Activated CD4-positive, alpha-beta T cell treated with anti-CD3 and anti-CD28 coated beads, Interleukin-10, Interleukin-2, amounts not matched to agents 100 ng/mL and 50 ng/mL, durations not matched to agents 16 hours and 8 hours (primary cell): ENCODE results near the gene TSPAN19.
"Not testable (repeated sequence)": the region's sequence is repeated elsewhere in the genome, so short reads cannot be mapped to it uniquely, and the experiment has no call there.

Experiments
- DNase-seq: peaks from one replicate; pipeline ENCODE4 v3.0.0-alpha.2; 2020

TSPAN19 gene

DNA sequence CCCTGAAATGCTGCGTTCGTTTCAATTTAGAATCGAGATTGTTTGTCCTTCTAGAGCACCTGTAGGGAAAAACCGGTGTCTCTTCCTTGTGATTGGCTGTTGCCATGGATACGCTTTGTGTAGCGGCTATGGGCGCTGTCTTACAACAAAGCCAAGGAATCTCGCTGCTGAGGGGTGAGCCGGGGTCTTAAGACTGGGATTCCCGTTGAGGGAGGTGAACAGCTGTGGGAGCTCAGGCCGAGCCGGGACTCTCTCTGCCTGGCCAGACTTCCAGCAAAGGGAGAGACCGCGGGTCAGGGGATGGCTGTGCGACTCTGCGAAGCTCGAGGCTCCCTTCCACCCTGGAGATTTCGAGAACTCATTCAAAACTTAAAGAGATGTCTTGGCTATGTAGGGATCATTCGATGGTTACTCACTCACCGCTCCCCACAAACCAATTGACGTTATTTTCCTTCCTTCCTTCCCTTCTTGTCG lies at the start of gene TSPAN19, which contains the start of gene LRRIQ1:
TSPAN19 (minus strand) TSS at position 44 of the 474 bp plus-strand sequence. CDS start 6,331 bp downstream, outside the sequence.
LRRIQ1 (plus strand) TSS at position 118 of the 474 bp plus-strand sequence. CDS start 1,826 bp downstream, outside the sequence.
- peak; percentile 67 for DNase-seq

DNA sequence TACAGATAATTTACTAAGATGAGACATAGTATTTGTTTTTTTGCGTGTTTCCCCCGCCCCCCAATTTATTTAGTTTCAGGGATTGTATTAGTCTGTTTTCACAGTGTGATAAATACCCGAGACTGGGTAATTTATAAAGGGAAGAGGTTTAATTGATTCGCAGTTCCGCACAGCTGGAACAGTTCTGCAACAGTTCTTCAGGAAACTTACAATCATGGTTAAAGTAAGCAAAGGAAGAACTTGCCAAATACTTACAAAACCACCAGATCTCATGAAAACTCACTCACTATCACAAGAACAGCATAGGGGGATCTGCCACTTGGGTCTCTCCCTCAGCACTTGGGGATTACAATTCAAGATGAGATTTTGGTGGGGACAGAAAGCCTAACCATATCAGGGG lies 49.0 kb upstream of the TSPAN19 start:
- no peak for DNase-seq

DNA sequence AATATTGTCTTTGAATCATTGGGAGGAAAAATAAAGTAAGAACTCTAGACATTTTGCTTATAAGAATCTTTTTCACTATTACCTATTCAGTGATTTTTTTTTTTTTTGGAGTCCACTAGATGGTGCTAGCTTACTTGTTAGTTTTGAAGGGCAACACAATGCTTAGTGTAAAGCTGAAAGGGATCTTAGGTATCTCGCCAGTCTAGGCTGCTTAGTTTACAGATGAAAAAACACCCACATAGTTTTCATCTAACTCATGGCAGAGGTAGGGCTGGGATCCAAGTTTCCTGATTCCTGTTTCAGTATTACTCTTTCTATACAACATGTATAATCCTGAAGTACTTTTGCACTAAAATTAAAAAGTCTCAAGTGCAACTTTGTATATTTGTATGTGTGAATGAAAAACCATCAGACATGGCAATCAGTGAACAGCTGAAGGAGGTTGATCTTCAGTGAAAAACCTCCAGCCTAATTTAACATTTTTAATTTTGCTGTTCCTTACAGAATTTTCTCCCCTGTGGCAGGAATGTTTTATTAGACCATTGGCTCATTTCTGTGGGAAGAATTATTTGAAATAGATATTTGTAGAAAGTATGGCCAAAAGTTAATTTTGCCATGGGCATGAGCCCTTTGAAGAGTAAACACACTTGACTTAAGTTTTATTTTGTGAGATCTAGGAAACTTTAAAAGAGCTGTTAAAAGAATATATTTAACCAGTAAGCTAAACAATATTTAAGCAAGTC lies 40.8 kb upstream of the TSPAN19 start:
- DNase-seq, result peak; percentile 11

- no peak for DNase-seq
These were observed 36.7 kb upstream of the TSPAN19 start for GRCh38 chr12:85072826-85073225.

GRCh38 chr12:85065837-85066482 lies 29.9 kb upstream of the TSPAN19 start:
- no peak for DNase-seq

DNA sequence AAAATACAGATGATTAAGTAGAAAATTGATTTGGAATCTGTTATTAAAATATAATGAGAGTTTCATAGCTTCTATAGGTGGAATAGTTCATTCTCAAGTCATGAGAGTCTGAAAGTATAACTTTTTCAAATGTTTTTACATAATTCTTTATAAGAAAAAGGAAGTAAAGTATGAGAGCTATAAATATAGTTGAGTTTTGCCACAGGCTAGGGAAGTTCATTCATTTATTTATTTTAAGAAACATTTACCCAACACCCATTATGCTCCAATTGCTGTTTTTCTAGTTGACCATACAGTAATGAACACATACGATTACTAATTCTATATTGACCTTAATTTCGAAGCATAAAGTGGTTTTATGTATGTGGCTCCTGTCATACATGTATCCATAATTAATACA lies 24.8 kb upstream of the TSPAN19 start:
- no peak for DNase-seq

GRCh38 chr12:85059594-85059993 lies 23.5 kb upstream of the TSPAN19 start:
- no peak for DNase-seq

- no peak for DNase-seq
These were observed 22.3 kb upstream of the TSPAN19 start for GRCh38 chr12:85058339-85058738.

DNA sequence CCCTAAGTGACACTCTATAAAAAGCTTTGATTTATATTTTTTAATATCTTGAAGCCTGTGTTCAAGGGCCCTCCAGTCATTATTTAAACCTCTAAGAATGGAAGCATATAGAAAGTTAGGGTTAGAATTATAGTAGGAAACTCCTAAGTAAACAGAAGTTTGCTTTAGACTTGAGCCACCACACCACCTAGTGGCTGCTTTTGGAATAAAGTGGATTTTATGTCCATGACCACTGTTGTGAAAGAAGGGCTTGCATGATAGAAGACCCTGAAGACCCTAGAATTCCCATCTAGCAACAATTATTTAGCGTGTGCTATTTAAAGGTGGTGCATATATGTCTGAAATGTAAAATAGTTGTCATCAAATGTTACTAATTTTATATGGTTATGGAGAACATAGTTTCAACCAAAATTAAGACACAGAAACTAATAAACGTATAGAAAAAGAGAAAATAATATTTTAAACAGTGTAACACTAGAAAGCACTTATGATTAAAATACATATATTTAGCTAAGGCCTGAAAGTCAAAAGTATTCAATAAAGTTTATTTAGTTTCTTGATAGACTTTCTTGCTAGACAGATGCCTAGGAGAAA lies 21.4 kb upstream of the TSPAN19 start:
- DNase-seq, result peak; percentile 37

GRCh38 chr12:85043829-85044228 lies 7.8 kb upstream of the TSPAN19 start:
- DNase-seq, result no peak

GRCh38 chr12:85041395-85041794 lies 5.3 kb upstream of the TSPAN19 start:
- no peak for DNase-seq

DNA sequence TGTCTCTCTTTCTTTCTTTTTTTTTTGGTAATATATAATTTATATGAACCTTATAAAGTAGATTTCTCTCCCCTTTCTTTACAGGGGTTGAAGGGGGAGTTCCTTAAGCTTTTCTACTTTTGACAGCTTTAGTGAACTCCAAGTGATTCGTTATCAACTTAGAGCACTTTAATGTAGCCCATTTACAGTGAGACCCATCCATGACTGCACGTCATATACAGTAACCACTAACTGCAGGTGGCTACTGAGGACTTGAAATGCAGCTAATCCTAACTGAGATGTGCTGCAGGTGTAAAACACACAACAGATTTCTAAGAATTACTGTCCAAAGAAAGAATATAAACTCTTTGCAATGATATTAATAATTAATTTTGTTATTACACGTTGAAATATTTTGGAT lies 656 bp upstream of the TSPAN19 start:
- no peak for DNase-seq

DNA sequence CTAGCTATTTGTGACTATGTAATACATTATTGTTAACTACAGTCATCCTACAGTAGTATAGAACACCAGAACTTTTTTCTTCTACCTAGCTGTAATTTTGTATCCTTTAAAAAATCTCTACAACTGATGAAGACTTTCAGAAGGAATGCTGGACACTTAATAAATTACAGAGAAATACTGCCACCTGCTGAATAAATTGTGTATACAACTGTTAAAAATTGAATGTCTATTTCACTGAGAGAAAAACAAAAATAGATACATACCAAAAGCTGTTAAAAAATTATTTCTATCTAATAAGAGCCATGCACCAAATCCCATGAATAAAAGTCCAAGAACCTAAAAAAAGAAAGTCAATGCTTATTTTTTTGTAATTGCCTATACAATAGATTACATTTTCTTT lies 6.6 kb downstream of the TSPAN19 start:
- peak; percentile 14 for DNase-seq

- no peak for DNase-seq
These were observed 18.0 kb downstream of the TSPAN19 start for GRCh38 chr12:85018098-85018497.

- DNase-seq, result no peak
These were observed 18.5 kb downstream of the TSPAN19 start for GRCh38 chr12:85017618-85018017.

DNA sequence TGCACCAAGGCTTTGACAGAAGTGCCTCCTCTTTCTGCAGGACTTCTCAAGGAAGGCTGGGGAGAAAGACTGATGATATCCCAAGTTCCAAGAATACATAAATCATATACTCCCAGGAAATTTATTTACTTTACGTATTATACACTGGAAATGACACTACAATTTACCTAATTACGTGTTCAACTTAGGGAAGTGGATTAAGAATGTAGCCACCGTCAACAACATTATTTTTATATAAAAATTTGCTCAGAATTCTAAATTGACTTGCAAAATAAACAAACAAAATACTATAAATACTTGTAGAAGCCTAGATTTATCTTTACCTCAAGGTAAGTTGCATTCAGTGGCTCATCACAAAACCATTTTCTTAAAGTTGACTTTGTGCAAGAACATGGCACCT lies 18.9 kb downstream of the TSPAN19 start:
- DNase-seq, result no peak

GRCh38 chr12:85016413-85016812 lies 19.7 kb downstream of the TSPAN19 start:
- no peak for DNase-seq

DNA sequence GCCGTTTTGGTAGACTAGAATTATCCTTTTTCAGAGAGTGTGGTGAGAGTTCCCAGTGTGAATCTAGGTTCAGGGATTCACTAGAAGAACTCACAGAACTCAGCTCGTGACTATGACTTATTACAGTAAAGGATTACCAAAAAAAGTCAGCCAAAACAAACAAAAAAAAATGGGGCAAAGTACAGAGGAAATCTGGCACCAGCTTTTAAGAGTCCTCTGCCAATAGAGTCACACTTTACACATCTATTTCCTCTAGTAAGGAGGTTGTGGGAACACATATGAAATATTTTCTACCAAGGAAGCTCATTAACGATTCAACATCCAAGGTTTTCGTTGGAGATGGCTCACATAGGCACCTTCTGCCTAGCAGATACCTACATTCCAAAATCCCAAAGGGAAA lies 28.2 kb downstream of the TSPAN19 start:
- DNase-seq, result no peak

DNA sequence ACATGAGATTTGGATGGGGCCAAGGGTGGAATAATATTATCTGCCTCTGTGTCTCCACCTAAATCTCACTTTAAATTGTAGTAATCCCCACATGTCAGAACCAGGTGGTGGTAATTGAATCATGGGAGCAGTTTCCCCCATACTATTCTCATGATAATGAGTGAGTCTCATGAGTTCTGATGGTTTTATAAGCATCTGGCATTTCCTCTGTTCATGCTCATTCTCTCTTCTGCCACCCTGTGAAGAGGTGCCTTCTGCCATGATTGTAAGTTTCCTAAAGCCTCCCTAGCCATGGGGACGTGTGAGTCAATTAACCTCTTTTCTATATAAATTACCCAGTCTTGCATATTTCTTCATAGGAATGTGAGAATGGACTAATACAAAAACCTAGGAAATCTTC lies 29.9 kb downstream of the TSPAN19 start:
- no peak for DNase-seq

DNA sequence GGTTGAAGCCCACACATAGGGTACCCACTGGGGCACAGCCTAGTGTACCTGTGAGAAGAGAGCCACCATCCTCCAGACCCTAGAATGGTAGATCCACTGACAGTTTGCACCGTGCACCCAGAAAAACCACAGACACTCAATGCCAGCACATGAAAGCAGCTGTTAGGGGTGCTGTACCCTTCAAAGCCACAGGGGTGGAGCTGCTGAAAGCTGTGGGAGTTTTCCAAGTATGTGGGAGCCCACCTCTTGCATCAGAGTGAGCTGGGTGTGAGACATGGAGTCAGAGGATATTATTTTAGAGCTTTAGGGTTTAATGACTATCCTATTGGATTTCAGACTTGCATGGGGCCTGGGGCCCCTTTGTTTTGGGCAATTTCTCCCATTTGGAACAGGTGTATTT lies 30.5 kb downstream of the TSPAN19 start:
- no peak for DNase-seq

- DNase-seq, result not testable (repeated sequence)
These were observed 31.0 kb downstream of the TSPAN19 start for GRCh38 chr12:85005047-85005446.

GRCh38 chr12:85004204-85004603 lies 31.9 kb downstream of the TSPAN19 start:
- no peak for DNase-seq

- DNase-seq, result no peak
These were observed 33.2 kb downstream of the TSPAN19 start for GRCh38 chr12:85002778-85003296.

GRCh38 chr12:85000729-85001128 lies 35.3 kb downstream of the TSPAN19 start:
- DNase-seq, result no peak
